SK-N-SH (cell line): ENCODE measurements around the gene PCSK6.

ENCODE experiments used
- CHD2 ChIP-seq: fragments of 150-350 bp; IDR thresholded peaks from 2 replicates; pipeline ENCODE4 v1.6.1; 2018; ENCODE audit warnings: low read length; ENCODE audit not compliant: partially characterized antibody
- CTCF ChIP-seq: fragments of 200-600 bp; sonication (generic); IDR thresholded peaks from 2 replicates; pipeline ENCODE4 v1.6.1; 2017; ENCODE audit warnings: antibody characterized with exemption, mild to moderate bottlenecking, moderate library complexity
- FOSL2 ChIP-seq: IDR thresholded peaks from 2 replicates; pipeline ENCODE4 v1.4.0; 2012; ENCODE audit warnings: low read depth, mild to moderate bottlenecking, moderate library complexity, borderline replicate concordance
- MXI1 ChIP-seq: IDR thresholded peaks from 2 replicates; pipeline ENCODE4 v1.6.1; 2012; ENCODE audit warnings: mild to moderate bottlenecking, low read depth, low read length, improper control_type of control experiment
- PBX3 ChIP-seq: IDR thresholded peaks from 2 replicates; pipeline ENCODE4; 2012
- POLR2AphosphoS5 ChIP-seq: IDR thresholded peaks from 2 replicates; pipeline ENCODE4 v1.6.1; 2012; ENCODE audit warnings: low read depth, low read length
- RAD21 ChIP-seq: IDR thresholded peaks from 2 replicates; pipeline ENCODE4 v1.6.1; 2012; ENCODE audit warnings: mild to moderate bottlenecking, low read length
- REST ChIP-seq: IDR thresholded peaks from 2 replicates; pipeline ENCODE4 v1.6.1; 2012; ENCODE audit warnings: mild to moderate bottlenecking, low read depth, low read length, moderate library complexity
- RFX5 ChIP-seq: IDR thresholded peaks from 2 replicates; pipeline ENCODE4 v1.6.1; 2012; ENCODE audit warnings: mild to moderate bottlenecking, improper control_type of control experiment, low read length
- SIN3A ChIP-seq: IDR thresholded peaks from 2 replicates; pipeline ENCODE4 v1.6.1; 2012; ENCODE audit warnings: low read depth, mild to moderate bottlenecking, low read length, moderate library complexity, borderline replicate concordance
- TAF1 ChIP-seq: IDR thresholded peaks from 2 replicates; pipeline ENCODE4 v1.6.1; 2012; ENCODE audit warnings: low read depth, mild to moderate bottlenecking, low read length, moderate library complexity, borderline replicate concordance
- ZBTB33 ChIP-seq: IDR thresholded peaks from 2 replicates; pipeline ENCODE4 v1.4.0; 2012; ENCODE audit warnings: low read depth, borderline replicate concordance

GRCh38 chr15:101355678-101356464 lies 133.6 kb downstream of the PCSK6 start:
- no peak for TF ChIP-seq REST
- TF ChIP-seq CTCF, result no peak
- no peak for TF ChIP-seq SIN3A
- no peak for TF ChIP-seq POLR2AphosphoS5
- no peak for TF ChIP-seq RAD21
- TF ChIP-seq RFX5, result no peak
- no peak for TF ChIP-seq MXI1
- no peak for TF ChIP-seq TAF1
- TF ChIP-seq ZBTB33, result no peak
- no peak for TF ChIP-seq PBX3
- no peak for TF ChIP-seq CHD2
- no peak for TF ChIP-seq FOSL2
